Activated naive CD8-positive, alpha-beta T cell treated with anti-CD3 and anti-CD28 coated beads for 36 hours (primary cell): Measurements from ENCODE around the gene STAC. TPM values are rescaled to one million over a fixed set of nuclear protein-coding genes. Genes with fewer than 3 reads are reported as not detected.

ENCODE experiments used
- DNase-seq: peaks from one replicate; pipeline ENCODE4 v3.0.0; 2021
- H3K27ac Mint-ChIP-seq: one replicate; pipeline ENCODE4 v1.8.0; 2022; ENCODE audit warnings: mild to moderate bottlenecking, moderate library complexity, mixed read lengths
- H3K27me3 Mint-ChIP-seq: one replicate; pipeline ENCODE4 v1.8.0; 2022; ENCODE audit warnings: mild to moderate bottlenecking, mixed read lengths
- H3K36me3 Mint-ChIP-seq: one replicate; pipeline ENCODE4 v1.8.0; 2021; ENCODE audit warnings: mild to moderate bottlenecking, mixed read lengths
- H3K4me1 Mint-ChIP-seq: one replicate; pipeline ENCODE4 v1.8.0; 2021; ENCODE audit warnings: mixed read lengths
- H3K4me3 Mint-ChIP-seq: one replicate; pipeline ENCODE4 v1.8.0; 2022; ENCODE audit warnings: mild to moderate bottlenecking, moderate library complexity, mixed read lengths
- H3K9me3 Mint-ChIP-seq: one replicate; pipeline ENCODE4 v1.8.0; 2022; ENCODE audit warnings: mixed read lengths
- total RNA-seq, 2 experiments: library from RNA; stranded (reverse); gene quantifications; one replicate each; pipeline ENCODE4 v1.2.3, GENCODE V29; 2021

Gene STAC
- total RNA-seq, 2 experiments from 2014 or later: not detected

DNA sequence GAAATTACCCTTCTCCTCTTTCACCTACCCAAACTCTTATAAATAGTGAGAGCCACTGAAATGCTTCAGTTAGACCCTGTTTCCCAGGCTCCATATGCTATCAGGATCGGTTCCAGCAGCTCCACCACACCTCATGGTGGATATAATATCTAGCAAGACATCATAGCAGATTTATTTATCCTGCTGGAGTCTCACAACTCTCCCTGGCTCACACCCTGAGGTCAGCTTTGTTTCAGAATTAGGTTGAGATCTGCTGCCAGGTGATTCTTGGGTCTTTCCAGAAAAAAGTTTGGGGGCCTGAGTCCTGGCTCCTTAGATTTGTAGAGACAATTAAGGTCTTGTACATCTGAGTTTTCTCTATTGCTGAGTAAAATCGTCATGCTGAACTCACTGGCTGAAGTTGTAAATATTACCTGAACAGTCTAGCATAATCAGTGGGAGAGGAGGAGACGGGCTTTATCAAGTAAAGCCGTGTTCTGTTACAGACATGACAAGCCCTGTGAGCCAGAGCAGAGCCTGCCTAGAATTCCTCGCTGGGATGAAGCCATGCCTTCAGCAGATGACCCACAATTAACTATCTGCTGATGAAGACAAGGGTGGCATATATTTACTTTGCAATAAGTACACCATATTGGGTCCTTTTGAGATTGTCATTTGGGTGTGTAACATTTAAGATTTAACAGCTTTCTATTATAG, 131.6 kb downstream of the STAC start:
- DNase-seq: no peak
- Mint-ChIP-seq H3K9me3 (peaks cover 2% of the 10 kb centered on the region), H3K27me3 (no peaks in the 10 kb centered on the region), H3K36me3 (no peaks in the 10 kb centered on the region), H3K27ac (no peak overlapping the region), H3K4me3 (no peak overlapping the region), H3K4me1 (no peaks in the 10 kb centered on the region)

- no peak overlapping the region for H3K27ac Mint-ChIP-seq
- H3K9me3 Mint-ChIP-seq: peaks cover 2% of the 10 kb centered on the region
- H3K27me3 Mint-ChIP-seq: no peaks in the 10 kb centered on the region
- H3K4me1 Mint-ChIP-seq: no peaks in the 10 kb centered on the region
- no peaks in the 10 kb centered on the region for H3K36me3 Mint-ChIP-seq
- no peak for DNase-seq
- H3K4me3 Mint-ChIP-seq: no peak overlapping the region
Measured at GRCh38 chr3:36512555-36512954, 132.3 kb downstream of the STAC start.

- H3K27ac Mint-ChIP-seq: no peak overlapping the region
- DNase-seq: no peak
- no peaks in the 10 kb centered on the region for H3K36me3 Mint-ChIP-seq
- no peak overlapping the region for H3K4me3 Mint-ChIP-seq
- no peaks in the 10 kb centered on the region for H3K4me1 Mint-ChIP-seq
- no peaks in the 10 kb centered on the region for H3K27me3 Mint-ChIP-seq
- no peaks in the 10 kb centered on the region for H3K9me3 Mint-ChIP-seq
Measured at GRCh38 chr3:36514171-36514570, 133.9 kb downstream of the STAC start.

DNA sequence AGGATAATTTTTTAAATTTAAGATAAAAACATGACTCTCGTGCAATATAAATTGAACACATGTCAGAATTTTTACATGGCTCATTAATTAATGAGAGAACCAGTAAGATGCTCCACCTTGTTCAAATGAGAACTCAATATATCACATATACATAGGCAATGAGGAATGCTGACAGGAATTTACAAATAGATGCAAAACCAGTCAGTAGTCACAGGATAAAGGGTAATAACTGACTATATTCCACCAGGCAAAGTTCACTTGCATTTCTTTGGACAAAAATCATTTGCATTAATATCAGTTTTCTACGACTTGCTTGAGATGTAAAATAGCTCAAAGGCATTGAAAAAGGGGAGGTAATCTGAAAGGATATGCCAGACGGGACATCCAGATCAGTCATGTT, 139.4 kb downstream of the STAC start:
- Mint-ChIP-seq H3K4me1 (no peaks in the 10 kb centered on the region), H3K27me3 (no peaks in the 10 kb centered on the region), H3K4me3 (no peak overlapping the region), H3K27ac (no peak overlapping the region), H3K36me3 (no peaks in the 10 kb centered on the region), H3K9me3 (no peaks in the 10 kb centered on the region)
- no peak for DNase-seq

DNA sequence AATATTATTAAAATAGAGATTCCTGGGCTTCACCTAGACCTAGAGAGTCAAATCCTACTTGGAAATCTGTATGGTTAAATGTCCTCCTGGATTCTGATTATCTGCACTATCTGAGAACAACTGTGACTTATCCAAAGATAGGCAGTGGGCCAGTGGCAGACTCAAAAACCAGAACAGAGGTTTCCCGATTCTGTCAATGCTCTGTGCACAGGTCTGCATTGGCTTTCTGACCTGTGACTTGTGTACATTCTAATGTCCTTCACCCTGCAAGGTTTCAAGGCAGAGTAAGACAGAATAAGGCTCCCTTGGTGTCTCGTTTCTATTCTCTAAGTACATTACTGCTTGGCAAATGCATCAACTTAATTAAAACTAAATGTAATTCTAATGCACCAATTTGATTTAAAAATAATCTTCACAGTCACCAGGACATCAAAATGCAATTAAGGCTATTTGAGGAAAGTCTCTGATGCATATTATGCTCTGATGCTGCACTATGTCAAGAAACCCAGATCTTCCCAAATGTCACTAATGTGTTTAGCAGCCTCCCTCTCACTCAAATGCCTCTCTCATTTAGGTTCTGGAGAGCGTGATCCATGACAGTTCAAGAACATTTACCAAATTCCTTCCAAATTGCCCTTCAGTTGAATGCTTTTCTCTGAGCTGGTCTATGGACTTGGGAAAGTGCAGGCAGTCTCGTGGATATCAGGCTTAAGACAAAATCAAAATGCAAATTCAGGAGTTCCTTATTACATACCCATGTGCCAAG, 140.1 kb downstream of the STAC start:
- H3K4me1 Mint-ChIP-seq: no peaks in the 10 kb centered on the region
- H3K27me3 Mint-ChIP-seq: no peaks in the 10 kb centered on the region

DNA sequence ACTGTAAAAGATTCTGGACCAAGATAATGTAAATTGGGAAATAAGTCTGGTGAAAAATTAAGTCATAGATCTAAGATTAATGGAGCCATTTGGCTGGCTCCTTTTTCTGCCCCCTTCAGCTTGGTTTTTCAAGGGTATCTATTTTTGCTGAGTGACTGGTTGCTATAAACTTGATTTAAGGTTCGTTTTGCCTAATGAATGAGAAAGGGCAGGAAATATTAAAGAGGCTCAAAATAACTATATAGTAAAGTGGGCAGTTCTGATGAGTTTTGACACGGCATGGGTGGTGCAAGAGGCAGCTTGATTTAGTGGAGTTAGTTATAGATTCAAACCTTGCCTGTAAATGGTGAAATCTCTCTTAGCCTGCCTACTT, 140.7 kb downstream of the STAC start:
- H3K9me3 Mint-ChIP-seq: no peaks in the 10 kb centered on the region
- H3K4me3 Mint-ChIP-seq: no peak overlapping the region
- no peak for DNase-seq
- H3K27me3 Mint-ChIP-seq: no peaks in the 10 kb centered on the region
- no peaks in the 10 kb centered on the region for H3K36me3 Mint-ChIP-seq
- no peaks in the 10 kb centered on the region for H3K4me1 Mint-ChIP-seq
- H3K27ac Mint-ChIP-seq: no peak overlapping the region

More for the DNA sequence above, 140.1 kb downstream of the STAC start:
- no peak overlapping the region for H3K4me3 Mint-ChIP-seq
- H3K9me3 Mint-ChIP-seq: no peaks in the 10 kb centered on the region
- H3K27ac Mint-ChIP-seq: no peak overlapping the region
- H3K36me3 Mint-ChIP-seq: no peaks in the 10 kb centered on the region
- DNase-seq: no peak

- Mint-ChIP-seq H3K4me1 (no peaks in the 10 kb centered on the region), H3K4me3 (no peak overlapping the region)
Measured at GRCh38 chr3:36524560-36524959, 144.3 kb downstream of the STAC start.

DNA sequence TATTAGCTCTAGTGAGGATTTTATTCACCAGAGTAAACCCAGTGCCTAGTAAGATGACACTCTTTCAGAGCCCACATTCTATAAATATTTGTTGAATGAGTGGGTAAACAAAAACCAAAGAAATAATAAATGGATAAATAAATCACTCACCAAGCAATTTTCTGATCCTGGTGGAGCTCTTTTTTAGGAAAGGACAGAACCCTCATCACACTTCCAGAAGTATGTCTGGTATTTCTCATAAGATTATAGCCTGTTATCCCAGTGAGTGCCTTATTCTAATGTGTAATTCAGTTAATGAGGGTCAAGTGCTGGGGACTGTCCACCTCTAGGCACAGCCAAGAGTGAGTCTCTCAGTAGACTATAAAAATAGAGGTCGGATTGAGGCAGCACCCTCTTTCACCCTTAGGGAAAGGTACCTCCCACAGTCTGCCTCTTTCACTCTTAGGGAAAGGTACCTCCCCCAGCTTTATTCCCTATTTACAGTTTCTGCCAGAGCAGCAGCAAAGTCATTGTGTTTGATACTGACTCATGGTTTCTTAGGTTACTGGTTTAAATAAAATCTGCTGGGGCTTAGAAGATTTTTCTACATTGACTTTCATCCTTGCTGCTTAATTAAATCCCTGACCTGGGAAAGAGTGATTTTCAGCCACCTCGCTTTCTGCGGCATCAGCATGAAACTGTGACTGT, 145.0 kb downstream of the STAC start:
- Mint-ChIP-seq H3K27ac (no peak overlapping the region), H3K4me3 (no peak overlapping the region), H3K9me3 (no peaks in the 10 kb centered on the region), H3K36me3 (no peaks in the 10 kb centered on the region), H3K27me3 (no peaks in the 10 kb centered on the region), H3K4me1 (no peaks in the 10 kb centered on the region)
- DNase-seq: no peak

More at GRCh38 chr3:36524560-36524959, 144.3 kb downstream of the STAC start:
- Mint-ChIP-seq H3K9me3 (no peaks in the 10 kb centered on the region), H3K27me3 (no peaks in the 10 kb centered on the region), H3K27ac (no peak overlapping the region), H3K36me3 (no peaks in the 10 kb centered on the region)
- no peak for DNase-seq

- Mint-ChIP-seq H3K9me3 (no peaks in the 10 kb centered on the region), H3K36me3 (peaks cover 1% of the 10 kb centered on the region), H3K4me1 (no peaks in the 10 kb centered on the region), H3K4me3 (no peak overlapping the region), H3K27ac (no peak overlapping the region), H3K27me3 (peaks cover 3% of the 10 kb centered on the region)
- DNase-seq: no peak
Measured at GRCh38 chr3:36538136-36538749, 157.9 kb downstream of the STAC start.

DNA sequence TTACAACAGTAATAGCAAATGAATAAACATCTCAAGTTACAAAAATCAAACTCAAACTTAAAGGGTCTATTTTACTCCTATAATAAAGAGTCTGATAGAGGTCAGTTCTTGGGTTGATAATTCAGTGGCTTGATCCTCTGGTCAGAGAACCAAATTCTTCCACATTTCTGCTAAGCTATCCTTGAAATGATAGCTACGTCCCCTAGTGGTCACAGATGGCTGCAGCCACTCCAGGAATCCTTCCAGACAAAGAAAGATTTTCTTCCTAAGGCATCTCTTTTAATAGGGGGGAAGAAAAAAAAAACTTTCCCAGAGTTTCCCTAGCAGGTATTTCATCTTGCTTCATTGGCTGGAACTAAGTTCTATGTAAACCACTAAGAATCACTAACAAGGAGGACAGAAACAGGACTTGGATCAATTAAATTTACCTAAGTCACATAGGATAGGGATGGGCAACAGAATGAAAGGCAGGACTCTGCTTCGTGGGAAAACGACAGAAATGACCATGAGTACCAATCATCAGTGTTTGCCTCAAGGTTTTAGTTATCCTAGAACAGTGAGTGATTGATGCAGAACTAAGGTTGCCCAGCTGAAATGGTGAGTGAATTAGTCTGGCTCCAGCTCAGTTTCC, 160.7 kb downstream of the STAC start:
- Mint-ChIP-seq H3K36me3 (peaks cover 1% of the 10 kb centered on the region), H3K4me1 (no peaks in the 10 kb centered on the region), H3K9me3 (no peaks in the 10 kb centered on the region), H3K27ac (no peak overlapping the region), H3K27me3 (peaks cover 3% of the 10 kb centered on the region), H3K4me3 (no peak overlapping the region)
- DNase-seq: no peak

DNA sequence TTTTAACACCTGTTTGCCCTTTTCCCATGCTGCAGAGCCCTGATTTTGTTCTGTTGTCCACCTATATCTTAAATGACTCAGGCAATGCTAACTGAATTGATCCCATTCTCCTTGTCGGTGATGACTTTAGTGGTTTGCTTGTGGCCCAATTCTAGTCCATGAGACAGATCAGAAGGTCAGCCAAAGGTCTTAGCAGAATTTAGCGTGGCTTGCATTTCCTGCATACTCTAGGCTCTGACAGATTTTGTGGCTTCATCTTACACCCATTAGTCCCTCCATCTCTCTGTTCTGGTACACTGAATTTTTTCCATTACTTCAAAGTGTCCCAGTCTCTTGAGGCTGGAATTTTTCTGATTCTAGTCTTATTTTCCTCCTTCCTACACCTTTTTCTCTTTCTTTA, 161.9 kb downstream of the STAC start:
- H3K9me3 Mint-ChIP-seq: no peaks in the 10 kb centered on the region
- H3K27me3 Mint-ChIP-seq: no peaks in the 10 kb centered on the region
- no peaks in the 10 kb centered on the region for H3K4me1 Mint-ChIP-seq
- no peak overlapping the region for H3K4me3 Mint-ChIP-seq
- DNase-seq: no peak
- H3K36me3 Mint-ChIP-seq: no peaks in the 10 kb centered on the region
- H3K27ac Mint-ChIP-seq: no peak overlapping the region

- H3K27ac Mint-ChIP-seq: no peak overlapping the region
- DNase-seq: no peak
- H3K4me3 Mint-ChIP-seq: no peak overlapping the region
- no peaks in the 10 kb centered on the region for H3K4me1 Mint-ChIP-seq
- peaks cover 4% of the 10 kb centered on the region for H3K9me3 Mint-ChIP-seq
- H3K36me3 Mint-ChIP-seq: no peaks in the 10 kb centered on the region
- H3K27me3 Mint-ChIP-seq: no peaks in the 10 kb centered on the region
Measured at GRCh38 chr3:36543276-36543997, 163.1 kb downstream of the STAC start.

DNA sequence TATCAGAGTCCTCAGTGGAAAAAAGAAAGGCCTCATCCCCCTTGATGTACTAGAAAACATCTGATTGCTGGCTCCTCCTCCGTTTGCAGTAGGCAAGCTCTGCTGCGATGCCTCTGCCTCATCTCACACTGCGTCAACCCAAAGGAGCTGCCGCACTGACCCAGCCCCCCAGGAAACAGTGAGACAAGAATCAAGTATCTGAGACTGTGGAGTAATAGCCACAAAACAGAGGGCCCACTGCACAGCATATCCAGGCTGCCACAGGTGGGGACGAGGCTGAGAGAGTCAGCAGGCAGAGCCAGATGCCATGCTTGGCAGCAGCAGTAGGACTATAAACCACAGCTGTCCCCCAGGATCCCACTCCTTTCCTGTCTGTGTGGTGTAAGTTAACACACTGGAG, 165.9 kb downstream of the STAC start:
- H3K4me3 Mint-ChIP-seq: no peak overlapping the region
- no peak for DNase-seq
- peaks cover 8% of the 10 kb centered on the region for H3K9me3 Mint-ChIP-seq

DNA sequence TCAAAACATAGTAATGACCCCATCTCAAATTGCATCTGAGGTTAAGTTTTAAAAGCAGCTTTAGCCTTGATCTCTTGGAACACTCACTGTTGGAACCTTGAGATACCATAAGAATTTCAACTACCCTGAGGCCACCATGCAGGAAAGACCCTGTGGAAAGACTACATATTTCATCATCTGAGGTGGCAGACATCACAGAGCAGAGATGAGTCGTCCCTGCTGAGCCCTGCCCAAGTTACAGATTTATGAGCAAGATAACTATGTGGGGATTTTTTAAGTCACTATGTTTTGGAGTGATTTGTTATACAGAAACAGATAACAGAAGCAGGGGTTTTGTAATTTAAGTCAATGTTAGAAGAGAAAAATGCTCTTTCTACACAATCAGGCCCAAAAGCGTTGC, 168.4 kb downstream of the STAC start:
- no peak overlapping the region for H3K27ac Mint-ChIP-seq
- no peaks in the 10 kb centered on the region for H3K4me1 Mint-ChIP-seq
- H3K4me3 Mint-ChIP-seq: no peak overlapping the region
- H3K27me3 Mint-ChIP-seq: no peaks in the 10 kb centered on the region
- DNase-seq: no peak
- H3K36me3 Mint-ChIP-seq: no peaks in the 10 kb centered on the region
- peaks cover 8% of the 10 kb centered on the region for H3K9me3 Mint-ChIP-seq

More for the DNA sequence above, 165.9 kb downstream of the STAC start:
- no peaks in the 10 kb centered on the region for H3K27me3 Mint-ChIP-seq
- no peaks in the 10 kb centered on the region for H3K36me3 Mint-ChIP-seq
- no peak overlapping the region for H3K27ac Mint-ChIP-seq
- no peaks in the 10 kb centered on the region for H3K4me1 Mint-ChIP-seq
